HG03060 (cell line): ENCODE results near the gene LUZP4.
"Not testable (repeated sequence)": the region's sequence is repeated elsewhere in the genome, so short reads cannot be mapped to it uniquely, and the experiment has no call there.

Experiments
- ATAC-seq: cut with Tn5 transposase; IDR thresholded peaks from one replicate; pipeline ENCODE4 v1.9.1; 2021; ENCODE audit warnings: low read depth, moderate number of reproducible peaks; ENCODE audit not compliant: unreplicated experiment

LUZP4 gene

DNA sequence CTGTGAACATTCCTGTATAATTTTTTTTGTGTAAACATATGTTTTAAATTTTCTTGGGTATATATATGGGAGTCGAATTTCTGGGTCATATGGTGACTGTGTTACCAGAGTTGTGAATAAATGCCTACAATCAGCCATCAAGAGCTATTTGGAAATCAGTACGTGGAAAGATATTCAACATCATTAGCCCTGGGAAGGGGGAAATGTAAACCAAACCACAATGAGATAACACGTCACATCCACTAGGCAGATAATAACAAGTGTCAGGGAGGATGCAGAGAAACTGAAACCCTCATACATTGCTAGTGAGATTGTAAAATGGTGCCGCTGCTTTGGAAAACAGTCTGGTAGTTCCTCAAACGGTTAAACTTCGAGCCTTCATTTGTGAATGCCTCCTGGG lies 43.9 kb downstream of the LUZP4 start:
- ATAC-seq: no peak

- ATAC-seq: no peak
Observed at GRCh38 chrX:115337491-115338144, 48.1 kb downstream of the LUZP4 start.

- no peak for ATAC-seq
Observed at GRCh38 chrX:115339441-115340025, 50.0 kb downstream of the LUZP4 start.

DNA sequence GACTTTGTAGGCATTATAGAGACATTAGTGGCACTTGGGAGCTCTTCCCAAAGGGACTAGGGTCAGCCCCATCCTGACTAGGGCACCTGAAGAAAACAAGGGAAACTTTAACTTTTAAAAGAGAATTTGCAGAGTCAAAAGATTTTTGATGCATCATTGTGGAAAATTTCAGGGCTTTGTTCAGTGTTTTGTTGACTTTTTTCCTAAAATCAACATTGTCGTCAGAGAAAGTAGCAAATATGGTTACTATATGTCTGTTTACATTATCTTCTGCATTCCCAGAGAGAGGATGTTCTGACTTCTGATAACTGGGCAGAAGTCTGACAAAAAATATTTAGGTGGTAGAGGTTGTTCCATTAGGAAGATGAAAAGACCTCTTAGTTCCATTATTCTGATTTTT lies 51.9 kb downstream of the LUZP4 start:
- no peak for ATAC-seq

DNA sequence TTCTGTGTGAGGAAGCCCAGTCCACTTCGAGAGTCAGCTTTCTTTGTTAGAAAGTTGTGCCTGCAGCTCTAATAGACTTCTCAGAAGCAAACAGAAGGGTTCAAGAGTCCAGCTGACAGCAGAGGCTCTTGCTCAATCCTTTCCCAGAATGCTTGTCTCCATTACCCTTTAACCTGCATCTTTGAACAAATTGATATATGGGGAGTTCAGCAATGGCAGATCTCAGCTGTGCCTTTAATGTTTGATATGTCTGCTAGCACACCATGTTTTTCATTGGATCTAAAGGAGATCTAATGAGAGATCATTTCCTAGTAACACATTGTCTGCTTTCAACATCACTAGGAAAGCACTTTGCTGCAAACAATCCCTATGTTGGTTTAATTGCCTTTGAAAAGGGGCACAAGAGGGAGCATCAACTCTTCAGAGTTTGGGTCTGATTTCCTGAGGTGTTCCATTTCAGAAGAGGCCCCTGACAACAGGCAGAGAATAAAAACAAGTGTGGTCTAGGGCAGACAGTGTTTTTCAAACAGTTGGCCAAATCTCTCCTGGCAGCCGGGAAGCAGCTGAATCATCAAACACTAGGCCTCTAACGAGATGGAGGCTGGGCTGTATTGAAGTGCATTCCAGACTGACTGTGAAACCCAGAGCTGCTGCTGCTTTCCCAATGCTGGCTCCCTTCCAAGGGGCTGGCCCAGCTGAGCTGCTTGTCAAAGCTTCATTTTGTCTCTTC lies 55.5 kb downstream of the LUZP4 start:
- ATAC-seq: no peak

DNA sequence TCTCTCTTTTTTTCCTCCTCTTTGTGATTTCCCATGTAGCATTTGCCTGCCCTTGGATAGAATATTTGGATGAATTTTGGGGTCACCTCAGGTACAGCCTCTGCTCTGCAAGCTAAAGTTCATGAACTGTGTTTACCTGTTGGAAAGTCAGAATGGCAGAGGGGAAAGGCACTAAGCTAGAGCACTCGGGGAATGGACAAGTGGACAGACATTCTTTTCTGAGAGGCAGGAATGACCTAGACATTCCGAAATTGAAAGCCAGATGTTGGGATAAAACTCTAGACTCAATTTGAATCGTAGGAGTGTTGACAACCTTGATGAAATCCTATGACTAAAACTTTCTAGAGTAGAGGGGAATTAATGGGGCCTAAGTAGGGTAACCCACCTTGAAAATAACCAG lies 56.1 kb downstream of the LUZP4 start:
- ATAC-seq: no peak

DNA sequence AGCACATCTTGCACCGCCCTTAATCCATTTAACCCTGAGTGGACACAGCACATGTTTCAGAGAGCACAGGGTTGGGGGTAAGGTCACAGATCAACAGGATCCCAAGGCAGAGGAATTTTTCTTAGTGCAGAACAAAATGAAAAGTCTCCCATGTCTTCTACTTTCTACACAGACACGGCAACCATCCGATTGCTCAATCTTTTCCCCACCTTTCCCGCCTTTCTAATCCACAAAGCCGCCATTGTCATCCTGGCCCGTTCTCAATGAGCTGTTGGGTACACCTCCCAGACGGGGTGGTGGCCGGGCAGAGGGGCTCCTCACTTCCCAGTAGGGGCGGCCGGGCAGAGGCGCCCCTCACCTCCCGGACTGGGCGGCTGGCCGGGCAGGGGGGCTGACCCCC lies 57.2 kb downstream of the LUZP4 start:
- not testable (repeated sequence) for ATAC-seq

DNA sequence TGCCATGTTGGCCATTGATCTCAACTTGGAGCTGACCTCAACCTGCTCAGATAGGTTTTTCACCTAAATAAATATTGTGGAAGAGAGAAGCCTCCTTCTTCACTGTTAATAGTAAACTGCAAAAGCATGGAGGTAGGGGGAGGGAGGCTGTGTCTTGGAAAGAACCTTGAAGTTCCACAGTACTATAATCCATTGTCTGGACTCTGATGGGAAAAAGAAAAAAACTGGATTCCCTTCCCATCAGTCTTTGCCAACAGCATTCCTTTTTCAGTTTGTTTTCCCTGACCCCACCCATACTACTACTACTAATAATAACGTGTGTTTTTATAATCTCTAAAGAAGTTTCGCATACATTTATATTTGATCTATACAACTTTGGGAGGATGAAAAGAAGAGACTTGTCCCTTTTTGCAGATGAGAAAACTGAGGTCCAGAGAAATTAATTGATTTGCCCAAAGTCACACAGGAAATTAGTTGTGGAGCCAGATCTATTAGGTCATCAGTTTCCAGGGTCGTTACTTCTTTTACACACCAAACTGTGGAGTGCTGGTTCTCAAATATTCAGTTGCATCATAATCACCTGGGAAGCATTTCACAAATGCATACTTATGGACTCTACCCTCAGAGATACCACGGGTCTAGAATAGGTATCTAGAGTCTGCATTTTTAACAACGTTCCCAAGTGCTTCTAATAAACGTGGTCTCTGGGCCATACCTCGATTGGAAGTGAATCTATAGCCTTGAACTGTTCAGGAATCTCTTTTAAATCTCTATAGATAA lies 59.1 kb downstream of the LUZP4 start:
- no peak for ATAC-seq

DNA sequence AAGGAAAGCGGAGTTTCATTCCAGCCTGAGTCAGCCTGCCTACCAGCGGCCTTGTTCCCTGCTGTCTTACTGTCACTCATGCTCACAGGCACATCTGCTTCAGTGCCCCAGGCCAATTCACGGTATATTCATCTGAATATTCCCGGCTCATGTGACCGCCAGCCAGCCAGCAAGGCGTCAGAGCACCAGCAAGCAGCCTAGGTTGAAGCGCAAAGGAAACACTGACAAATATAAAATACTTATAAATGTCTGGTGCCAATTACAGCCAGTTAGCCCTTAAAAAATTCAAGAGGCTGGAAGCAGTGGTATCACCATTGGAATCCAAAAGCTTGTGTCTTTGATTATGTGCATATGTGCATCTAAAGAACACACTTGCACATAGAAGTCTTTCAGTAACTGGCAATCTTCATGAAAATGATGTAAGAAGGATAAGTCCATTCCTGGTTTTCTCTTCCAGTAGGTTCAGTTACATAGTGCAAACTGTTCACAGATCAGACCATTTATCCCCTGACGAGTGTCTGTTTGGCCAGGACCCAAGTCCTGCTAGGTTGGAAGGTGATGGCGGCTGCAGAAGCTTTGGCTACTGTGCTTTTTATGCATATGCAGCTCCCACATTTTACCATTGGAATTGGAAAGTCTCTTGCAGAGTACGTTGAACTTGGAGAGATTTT lies 61.3 kb downstream of the LUZP4 start:
- ATAC-seq: no peak

DNA sequence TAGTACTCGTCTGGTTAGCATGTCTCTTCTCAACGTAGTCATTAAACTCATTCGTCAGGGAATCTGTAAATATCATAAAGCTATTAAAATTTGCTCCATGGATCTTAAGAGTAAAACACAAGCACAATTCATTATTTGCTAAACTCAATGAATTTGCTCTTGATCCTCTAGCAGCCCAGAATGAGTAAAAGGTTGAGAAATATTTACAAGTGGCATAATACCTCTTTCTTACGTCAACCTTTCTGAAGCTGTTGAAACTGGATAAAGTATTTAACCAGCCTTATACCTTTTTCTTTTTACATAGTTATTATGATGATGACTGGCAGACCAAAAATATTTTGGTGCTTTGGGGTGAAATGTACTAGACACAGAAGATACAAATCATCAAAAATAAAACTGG lies 66.9 kb downstream of the LUZP4 start:
- ATAC-seq: no peak
